GM19239 (cell line): Measurements from ENCODE around the gene ZNF789.
A peak's percentile ranks its signal among the peaks of the same experiment; 100 is the strongest.
"Not testable (repeated sequence)": the region's sequence is repeated elsewhere in the genome, so short reads cannot be mapped to it uniquely, and the experiment has no call there.

Source experiments
- DNase-seq: peaks from one replicate; pipeline ENCODE4 v3.0.0; 2011; ENCODE audit warnings: low spot score; ENCODE audit not compliant: insufficient read length
- FAIRE-seq: peaks from 2 replicates; lab custom pipeline; 2011; peaks lifted over from hg19 to GRCh38; lab: Jason Lieb, UNC

ZNF789 gene

DNA sequence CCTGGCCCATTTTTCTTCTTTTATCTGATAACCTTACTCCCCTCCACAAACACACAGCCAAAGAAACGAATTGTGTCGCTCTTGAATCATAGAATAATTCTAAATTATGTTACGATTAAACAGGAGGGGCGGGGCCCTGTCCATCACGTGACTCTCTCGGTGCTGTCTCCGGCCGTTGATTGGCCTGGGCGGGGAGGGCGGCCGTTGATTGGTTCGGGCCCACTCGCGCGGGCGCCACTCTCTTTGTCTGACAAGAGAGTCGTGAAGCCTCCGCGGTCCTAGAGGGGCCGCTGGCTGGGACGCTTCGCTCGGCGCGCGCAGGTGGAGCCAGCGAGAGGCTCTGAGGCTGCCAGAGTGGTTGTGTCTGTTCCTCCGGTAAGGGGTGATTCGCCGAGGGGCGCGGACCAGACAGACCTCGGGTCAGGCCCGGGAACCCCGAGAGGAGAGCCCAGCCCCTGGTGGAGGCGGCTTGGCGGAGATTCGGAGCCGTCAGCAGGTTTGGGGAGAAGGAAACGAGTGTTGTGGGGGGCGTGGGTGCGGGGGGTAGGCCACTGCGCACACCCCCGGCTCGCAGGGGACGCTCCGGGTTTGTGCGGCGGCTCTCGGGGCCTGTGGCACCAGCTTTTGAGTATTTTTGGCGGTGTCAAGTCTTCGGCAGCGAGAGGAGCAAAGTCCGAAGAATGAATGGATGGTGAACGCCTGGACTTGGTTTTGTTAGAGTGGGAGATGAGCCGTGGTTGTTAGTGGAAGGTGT is at the start of gene ZNF789:
Gene ZNF789, plus strand, starts transcription at position 330 of the 754 bp plus-strand sequence. CDS start 3,567 bp downstream, outside the sequence.
- DNase-seq (peak; percentile 96), FAIRE-seq (peak; percentile 97)

- FAIRE-seq, result no peak
Measured at GRCh38 chr7:99424932-99425730, 47.6 kb upstream of the ZNF789 start.

DNA sequence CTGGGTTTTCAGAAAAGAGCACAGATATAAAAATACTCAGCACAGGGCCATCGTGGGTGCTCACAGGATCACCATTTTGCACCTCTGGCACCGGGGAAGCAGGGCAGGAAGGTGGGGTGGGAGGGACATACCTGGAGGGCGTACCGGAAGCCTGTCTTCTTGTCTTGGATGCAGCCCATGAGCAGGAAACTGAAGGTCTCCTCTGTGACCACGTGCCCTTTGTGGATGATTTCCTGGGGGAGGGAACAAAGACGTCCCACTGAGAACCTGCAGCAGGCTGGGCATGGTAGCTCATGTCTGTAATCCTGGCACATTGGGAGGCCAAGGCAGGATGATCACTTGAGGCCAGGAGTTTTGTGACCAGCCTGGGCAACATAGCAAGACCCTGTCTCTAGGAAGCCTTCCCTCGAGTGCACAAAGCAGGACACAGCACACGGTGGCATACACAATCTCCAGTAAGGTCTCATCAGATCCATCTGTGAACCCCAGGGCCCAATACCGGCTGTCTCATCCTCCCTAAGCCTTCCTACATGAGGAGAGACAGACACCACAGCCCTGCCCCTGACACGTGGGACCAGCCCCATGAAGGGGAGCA is 43.6 kb upstream of the ZNF789 start:
- FAIRE-seq (no peak), DNase-seq (no peak)

More at GRCh38 chr7:99424932-99425730, 47.6 kb upstream of the ZNF789 start:
- DNase-seq, result no peak

DNA sequence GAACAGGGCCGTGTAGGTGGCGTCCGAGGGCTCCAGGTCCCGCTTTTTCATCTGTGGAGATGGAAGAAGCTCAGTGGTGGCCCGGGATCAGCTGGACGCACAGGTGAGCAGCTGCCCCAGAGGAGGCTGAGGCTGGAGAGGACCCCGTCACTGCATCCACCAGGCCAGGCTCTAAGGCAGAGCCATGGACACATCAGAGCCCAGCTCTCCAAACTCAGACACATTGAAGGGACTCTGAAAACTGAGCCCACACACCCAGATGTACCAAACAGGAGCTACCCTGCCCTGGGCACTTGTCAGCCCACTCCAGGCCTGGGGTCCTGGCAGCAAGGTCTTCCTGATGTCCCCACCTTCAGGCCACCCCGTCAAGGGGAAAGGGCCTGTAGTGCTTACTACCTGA is 42.9 kb upstream of the ZNF789 start:
- DNase-seq (no peak), FAIRE-seq (no peak)

DNA sequence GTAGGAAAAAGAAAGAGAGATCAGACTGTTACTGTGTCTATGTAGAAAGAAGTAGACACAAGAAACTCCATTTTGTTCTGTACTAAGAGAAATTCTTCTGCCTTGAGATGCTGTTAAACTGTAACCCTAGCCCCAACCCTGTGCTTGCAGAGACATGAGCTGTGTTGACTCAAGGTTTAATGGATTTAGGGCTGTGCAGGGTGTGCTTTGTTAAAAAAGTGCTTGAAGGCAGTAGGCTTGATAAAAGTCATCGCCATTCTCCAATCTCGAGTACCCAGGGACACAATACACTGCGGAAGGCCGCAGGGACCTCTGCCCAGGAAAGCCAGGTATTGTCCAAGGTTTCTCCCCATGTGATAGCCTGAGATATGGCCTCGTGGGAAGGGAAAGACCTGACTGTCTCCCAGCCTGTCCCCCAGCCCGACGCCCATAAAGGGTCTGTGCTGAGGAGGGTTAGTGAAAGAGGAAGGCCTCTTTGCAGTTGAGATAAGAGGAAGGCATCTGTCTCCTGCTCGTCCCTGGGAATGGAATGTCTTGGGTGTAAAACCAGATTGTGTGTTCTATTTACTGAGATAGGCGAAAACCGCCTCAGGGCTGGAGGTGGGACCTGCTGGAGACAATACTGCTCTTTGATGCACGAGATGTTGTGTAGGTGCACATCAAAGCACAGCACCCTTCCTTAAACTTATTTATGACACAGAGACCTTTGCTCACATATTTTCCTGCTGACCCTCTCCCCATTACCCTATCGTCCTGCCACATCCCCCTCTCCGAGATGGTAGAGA is 40.7 kb upstream of the ZNF789 start:
- not testable (repeated sequence) for DNase-seq, FAIRE-seq

DNA sequence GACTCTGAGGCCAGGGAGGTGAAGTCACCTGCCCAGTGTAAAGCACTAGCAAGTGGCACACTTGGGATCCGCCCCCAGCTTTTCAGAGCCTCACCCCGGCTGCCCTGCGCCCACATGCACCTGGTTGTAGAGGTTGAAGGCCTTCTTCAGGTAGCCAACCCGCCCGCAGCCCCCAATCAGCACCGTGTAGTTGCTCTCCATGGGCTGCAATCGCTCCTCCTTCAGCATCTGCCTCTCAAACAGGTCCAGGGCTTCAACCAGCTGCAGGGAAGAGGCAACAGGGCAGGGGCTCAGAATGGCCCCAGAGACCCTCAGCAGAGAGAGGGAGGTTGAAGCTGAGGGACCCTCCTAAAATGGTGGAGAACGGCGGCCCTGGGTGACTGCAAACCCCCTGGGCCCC is 39.5 kb upstream of the ZNF789 start:
- DNase-seq (no peak), FAIRE-seq (no peak)

DNA sequence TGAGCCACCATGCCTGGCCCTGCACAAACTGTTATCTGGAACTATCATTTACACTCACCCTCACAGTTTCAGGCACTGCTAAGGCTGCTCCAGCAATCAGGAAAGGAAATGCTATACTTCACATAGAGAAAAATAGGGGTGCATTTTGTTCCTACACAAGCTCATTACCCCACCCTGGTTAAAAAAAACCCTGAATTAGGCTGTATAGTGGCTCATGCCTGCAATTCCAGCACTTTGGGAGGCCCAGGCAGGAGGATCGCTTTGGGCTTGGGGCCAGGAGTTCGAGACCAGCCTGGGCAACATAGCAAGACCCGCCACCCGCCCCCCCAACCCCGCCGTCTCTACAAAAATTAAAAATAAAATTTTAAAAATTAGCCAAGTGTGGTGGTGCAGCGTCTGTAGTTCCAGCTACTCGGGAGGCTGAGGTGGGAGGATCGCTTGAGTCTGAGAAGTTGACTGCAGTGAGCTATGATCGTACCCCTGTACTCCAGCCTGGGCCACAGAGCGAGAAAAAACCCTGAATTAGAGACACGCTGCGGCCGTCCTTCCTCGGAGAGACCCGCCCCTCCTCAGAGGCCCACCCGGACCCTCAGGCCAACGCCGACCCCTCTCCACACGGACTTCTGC is 34.6 kb upstream of the ZNF789 start:
- DNase-seq (no peak), FAIRE-seq (peak; percentile 39)

DNA sequence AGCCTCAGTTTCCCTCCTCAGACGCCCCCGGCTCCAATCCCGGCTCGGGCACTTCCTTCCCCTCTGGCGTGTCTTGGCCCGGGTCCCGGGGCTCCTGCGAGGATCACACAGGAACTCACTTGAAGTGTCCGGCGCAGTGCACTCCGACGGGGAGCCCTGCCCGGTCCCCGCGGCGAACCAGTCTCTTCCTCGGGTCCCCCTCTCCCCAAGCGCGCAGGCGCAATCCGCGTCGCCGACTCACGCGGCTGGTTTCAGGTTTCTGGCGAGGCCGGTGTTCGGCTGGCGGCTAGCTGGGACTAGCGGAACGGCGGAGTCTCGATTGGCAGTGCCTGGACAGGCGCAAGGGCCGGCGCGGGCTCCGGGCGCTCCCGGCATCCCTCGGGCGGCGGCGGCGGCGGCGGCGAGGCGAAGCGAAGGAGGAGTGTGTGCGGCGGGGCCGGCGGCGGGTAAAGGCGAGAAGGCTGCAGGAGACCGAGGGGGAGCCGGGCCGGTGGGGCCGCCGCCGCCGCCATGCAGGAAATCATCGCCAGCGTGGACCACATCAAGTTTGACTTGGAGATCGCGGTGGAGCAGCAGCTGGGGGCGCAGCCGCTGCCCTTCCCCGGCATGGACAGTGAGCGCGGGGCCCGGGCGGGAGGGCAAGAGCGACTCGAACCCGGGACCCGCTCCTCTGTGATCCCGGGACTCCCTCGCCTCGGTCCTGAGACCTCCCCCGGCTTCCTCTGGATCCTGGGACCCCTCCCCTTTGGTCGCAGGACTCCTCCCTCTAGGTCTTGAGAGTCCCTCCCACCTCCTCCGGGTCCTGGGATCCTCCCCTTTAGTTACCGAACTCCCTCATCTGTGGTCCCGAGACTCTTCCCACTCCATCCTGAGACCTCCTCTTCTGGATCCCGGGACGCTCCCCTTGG is 33.9 kb upstream of the ZNF789 start, which contains the start of the genes CPSF4 and PTCD1:
Gene CPSF4, plus strand, starts transcription at position 371 of the 908 bp plus-strand sequence. Its CDS starts 140 bp downstream, at position 511.
Gene PTCD1, minus strand, starts transcription at position 226 of the 908 bp plus-strand sequence. CDS start 3,556 bp downstream, outside the sequence.
- FAIRE-seq, result peak; percentile 87
- DNase-seq, result peak; percentile 98

- DNase-seq, result no peak
Measured at GRCh38 chr7:99440195-99440594, 32.5 kb upstream of the ZNF789 start.

DNA sequence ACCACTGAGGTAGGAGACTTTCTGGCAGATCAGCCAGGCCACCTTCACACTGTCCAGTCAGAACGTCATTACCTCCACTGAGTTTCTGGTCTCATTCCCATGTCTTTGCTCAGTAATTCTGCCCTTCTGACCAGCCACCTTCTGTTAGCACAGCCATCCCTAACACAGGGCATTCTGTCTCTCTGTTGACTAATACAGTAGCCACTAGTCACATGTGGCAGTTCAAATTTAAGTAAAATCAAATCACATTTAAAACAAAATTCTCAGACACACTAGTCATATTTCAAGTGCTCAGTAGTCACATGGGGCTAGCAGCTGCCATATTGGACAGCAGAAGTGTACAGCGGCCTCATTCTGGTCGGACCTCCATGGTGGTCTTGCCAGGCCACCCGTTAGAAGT is 26.6 kb upstream of the ZNF789 start:
- DNase-seq, result no peak
- no peak for FAIRE-seq

More at GRCh38 chr7:99440195-99440594, 32.5 kb upstream of the ZNF789 start:
- FAIRE-seq, result no peak

DNA sequence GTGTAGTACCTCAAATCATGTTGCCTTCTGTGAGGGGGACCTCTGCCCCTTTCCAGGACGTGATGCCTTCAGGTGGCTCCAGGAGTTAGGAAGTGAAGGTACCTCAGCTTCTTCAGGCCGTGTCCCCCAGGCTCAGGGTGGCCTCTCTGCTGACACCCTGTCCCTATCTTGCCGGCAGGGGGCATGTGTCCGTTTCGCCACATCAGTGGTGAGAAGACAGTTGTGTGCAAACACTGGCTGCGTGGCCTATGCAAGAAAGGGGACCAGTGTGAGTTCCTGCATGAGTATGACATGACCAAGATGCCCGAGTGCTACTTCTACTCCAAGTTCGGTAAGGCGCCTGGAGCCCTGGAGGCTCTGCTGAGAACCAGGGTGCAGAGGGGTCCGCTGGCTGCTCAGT is 24.7 kb upstream of the ZNF789 start:
- DNase-seq (no peak), FAIRE-seq (no peak)

DNA sequence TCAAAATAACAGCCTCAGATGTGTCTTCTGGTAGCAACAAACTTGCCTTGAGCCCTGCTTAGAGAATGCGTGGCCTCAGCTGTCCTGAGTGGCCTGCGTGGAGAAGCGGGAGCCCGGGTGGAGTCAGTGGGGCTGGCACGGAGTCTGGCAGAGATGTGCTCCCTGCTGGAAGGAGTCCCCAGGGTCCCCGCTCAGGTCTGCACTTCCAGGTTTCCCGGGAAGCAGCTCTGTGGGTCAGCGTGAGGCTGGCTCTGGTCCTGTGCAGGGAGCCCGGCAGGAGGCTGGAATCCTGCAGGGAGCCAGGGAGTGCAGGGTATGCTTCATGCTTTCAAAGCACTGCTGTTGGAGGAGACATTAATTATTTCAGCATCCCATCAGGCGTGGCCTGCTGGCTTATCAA is 23.8 kb upstream of the ZNF789 start:
- no peak for FAIRE-seq

GRCh38 chr7:99449326-99449725 is 23.4 kb upstream of the ZNF789 start:
- DNase-seq, result no peak

More for the DNA sequence above, 23.8 kb upstream of the ZNF789 start:
- DNase-seq, result no peak

DNA sequence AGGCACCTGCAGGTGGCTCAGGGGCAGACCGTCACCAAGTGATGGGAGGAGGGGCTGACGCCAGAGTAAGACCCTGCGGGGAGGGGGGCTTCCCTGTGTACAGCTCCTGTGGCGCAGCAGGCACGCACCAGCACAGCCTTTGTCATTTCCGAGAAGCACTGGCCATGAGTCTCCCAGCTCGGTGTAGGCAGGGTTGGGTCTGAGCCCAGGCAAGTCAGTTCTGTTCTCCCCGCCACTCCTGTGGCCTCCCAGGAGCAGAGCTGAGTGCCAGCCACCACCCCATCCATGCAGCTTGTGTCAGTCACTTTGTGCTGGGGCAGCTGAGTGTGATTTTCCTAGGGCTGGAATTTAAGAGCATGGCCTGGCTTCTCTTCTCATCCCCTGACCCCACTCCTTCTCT is 20.8 kb upstream of the ZNF789 start:
- FAIRE-seq (no peak), DNase-seq (no peak)

More at GRCh38 chr7:99449326-99449725, 23.4 kb upstream of the ZNF789 start:
- no peak for FAIRE-seq

DNA sequence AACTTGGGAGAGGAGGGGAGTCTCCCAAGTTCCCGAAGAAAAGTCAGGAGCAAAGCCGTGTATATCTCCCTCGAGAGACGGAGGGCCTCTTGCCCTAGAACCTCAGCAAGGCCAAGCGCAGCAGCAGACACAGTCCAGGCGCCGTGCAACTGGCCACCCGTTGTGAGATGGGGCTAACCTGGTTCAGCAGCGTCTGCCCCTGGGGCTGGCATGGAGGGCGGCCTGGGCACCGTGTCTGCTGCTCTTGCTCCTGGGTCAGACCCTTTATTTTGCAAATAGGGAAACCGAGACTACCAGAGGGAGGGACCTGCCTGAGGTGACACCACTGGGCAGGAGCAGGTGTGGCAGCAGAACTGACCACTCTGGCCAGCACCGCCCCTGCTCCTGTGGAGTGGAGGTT is 20.1 kb upstream of the ZNF789 start:
- DNase-seq, result no peak
- FAIRE-seq, result no peak

DNA sequence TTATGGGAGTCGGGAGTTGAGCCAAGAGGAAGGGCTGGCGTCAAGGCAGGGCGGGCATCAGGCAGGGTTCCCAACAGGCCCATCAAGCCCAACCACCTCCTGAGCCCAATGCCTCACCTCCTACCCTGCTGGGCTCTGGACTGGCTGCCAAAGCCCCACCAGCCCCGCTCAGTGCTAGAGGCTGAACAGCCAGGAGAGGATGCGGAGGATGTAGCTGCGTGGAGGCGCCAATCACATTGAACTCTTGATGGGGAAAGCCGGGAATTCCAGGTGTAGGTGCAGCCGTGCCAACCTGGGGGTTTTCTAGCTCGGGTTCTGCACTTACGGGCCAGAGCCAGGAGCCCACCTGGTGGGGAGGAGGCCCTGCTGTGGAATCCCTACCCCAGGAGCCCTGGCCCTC is 19.6 kb upstream of the ZNF789 start:
- FAIRE-seq (no peak), DNase-seq (no peak)

- DNase-seq, result no peak
- no peak for FAIRE-seq
Measured at GRCh38 chr7:99455874-99456273, 16.8 kb upstream of the ZNF789 start.

- DNase-seq (no peak), FAIRE-seq (no peak)
Measured at GRCh38 chr7:99456288-99456687, 16.4 kb upstream of the ZNF789 start.
